ENCODE data around the gene AQP11.
"Not testable (repeated sequence)": the region's sequence is repeated elsewhere in the genome, so short reads cannot be mapped to it uniquely, and the experiment has no call there.

The AQP11 gene, protein sequence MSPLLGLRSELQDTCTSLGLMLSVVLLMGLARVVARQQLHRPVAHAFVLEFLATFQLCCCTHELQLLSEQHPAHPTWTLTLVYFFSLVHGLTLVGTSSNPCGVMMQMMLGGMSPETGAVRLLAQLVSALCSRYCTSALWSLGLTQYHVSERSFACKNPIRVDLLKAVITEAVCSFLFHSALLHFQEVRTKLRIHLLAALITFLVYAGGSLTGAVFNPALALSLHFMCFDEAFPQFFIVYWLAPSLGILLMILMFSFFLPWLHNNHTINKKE

DNA sequence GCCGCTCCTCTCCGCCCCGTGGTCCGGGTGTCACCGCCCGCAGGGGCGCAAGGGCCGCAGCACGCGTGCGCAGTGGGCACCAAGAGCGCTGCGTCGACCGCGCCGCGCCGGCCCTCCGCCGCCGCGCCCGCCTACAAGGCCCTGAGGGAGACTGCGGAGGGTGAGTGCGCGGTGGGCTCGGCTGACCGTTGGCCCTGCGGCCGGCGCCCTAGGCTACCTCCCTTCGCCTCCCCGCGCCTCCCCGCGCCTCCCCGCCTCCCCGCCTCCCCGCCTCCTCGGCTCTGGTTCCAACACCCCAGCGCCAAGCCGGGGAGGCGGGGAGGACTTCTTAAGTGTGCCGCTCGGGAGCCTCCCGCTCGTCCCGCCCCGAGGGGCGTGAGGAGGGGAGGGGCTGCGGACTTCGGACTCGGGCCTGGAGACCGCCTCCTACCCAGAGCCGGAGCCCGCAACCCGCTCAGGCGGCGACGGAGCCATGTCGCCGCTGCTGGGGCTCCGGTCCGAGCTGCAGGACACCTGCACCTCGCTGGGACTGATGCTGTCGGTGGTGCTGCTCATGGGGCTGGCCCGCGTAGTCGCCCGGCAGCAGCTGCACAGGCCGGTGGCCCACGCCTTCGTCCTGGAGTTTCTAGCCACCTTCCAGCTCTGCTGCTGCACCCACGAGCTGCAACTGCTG is at the start of gene AQP11:
Gene AQP11 (plus strand): TSS at position 433 of the 673 bp plus-strand sequence. CDS start 40 bp downstream, at position 473.
- in situ Hi-C loops (cut with HindIII; ENCODE audit: low sequenced_read_pairs): loop anchor here (5.0 kb wide), 2 partner anchors 32 to 382 kb away; no protein-coding TSS in a partner anchor

DNA sequence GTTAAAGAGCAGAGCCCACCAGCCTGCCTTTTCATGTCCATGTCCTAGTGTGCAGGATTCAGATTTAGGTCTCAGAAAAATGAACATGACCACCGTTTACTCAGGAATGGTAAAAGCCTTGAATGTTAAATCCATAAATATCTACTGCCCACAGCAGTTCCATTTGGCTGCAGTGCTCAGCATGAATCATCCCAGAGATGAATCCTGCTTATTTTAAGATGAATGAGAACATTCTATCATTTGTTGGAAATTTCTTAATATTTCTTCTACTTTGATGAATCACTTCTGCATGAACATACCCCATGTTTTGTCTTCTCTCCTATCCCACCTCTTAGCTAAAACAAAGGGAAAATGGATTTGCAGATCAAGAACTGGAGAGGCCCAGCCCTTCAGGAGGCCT is 47.5 kb upstream of the AQP11 start:
- in situ Hi-C loops (cut with HindIII; ENCODE audit: low sequenced_read_pairs): no loop called here

DNA sequence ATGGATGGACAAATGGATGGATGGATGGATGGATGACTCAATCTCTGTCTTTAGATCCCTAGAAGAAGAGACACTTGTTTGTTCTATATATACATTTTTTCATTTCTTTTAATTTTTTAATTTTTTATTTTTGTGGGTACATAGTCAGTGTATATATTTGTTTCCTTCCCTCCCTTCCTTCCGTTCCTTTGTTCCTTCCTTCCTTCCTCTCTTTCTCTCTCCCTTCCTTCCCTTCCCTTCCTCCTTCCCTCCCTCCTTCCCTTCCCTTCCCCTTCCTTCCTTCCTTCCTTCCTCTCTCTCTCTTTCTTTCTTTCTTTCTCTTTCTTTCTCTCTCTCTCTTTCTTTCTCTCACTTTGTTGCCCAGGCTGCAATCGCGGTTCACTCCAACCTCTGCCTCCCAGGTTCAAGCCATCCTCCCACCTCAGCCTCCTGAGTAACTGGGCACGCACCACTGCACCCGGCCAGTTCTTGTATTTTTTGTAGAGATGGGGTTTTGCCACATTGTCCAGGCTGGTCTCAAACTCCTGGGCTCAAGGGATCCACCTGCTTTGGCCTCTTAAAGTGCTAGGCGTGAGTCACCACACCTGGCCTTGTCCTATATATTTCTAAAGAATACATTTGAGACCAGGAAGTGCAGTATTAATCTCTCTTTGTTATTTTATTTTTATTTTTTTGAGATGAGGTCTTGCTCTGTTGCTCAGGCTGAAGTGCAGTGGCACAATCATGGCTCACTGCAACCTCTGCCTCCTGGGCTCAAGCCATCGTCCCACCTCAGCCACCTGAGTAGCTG is 42.5 kb upstream of the AQP11 start:
- in situ Hi-C loops (cut with HindIII; ENCODE audit: low sequenced_read_pairs): no loop called here

DNA sequence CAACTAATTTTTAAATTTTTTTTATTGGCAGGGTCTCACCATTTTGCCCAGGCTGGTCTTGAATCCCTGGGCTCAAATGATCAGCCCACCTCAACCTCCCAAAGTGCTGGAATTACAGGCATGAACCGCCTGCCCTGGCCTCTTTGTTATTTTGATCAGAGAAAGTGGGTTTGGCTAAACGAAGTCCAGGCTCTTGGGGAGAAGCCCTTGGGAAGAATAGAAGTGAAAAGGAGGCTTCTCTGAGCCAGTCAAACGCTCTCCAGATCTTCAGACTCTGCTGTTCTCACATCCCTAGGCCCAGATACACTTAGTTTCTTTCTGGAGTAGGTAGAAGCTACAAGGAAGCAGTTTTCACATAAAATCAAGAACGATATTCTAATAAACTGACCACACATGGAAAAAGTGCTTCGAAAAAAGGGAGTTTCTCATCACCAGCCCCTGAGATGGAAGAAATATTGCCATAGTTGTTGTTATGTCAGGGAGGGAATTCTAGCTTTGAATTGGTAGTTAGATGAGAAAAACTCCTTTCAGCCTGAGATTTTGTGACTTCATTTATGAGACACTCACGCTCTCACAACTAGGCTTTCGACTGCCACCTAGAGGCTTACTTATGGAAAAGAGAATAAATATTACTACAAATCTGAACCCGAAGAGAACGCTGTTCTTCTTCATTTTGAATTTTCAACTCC is 41.7 kb upstream of the AQP11 start:
- in situ Hi-C loops (cut with HindIII; ENCODE audit: low sequenced_read_pairs): no loop called here

DNA sequence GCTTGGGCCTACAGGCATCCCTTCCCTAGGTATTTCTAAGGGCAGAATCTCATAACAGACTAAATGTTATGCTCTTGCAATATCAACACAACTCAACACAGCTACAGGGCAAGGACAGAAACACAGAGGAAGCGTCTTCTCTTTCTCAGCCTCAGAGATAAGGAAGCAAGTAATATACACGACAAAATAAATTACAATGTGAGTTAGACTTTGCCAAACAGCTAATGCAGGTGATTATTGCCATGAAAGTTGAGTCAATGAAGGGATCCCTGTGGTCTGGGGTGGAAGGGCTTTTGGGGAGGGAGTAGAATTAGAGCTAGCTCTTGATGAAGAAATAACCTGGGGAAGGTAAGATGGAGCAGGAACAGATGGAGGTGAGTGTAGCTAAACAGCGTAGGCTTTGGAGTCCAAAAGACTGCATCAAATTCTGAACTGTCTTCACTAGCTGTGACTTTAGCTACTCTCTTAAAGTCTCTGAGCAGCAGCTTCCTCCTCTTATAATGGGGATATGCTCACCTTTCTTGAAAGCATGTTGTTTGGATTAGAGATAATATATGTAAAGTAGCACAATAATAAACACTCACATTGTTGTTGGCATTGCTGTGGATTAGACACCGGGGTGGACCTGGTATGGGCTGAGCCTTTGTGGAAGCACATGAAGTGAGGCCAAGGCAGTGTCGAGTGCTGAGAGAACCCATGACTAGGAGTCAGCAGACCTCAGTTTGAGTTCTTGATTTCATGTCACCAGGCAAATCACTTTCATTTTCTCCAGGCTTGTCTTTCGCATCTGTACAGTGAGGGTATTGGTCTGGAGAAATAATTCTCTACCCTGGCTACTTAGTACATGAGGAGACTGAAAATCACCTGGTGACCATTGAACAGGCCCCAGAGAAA is 41.0 kb upstream of the AQP11 start:
- in situ Hi-C loops (cut with HindIII; ENCODE audit: low sequenced_read_pairs): no loop called here

DNA sequence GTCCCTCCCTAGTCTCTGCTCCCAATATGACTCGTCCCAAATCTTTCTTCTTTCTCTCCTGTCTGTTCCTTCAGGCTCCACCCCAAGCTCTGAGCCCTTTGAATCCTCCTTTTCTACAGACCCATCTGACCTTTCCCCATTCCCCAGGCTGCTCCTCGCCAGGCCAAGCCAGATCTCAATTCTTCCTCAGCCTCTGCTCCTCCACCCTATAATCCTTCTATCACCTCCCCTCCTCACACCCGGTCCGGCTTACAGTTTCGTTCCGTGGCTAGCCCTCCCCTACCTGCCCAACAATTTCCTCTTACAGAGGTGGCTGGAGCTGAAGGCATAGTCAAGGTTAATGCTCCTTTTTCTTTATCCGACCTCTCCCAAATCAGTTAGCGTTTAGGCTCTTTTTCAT is 38.3 kb upstream of the AQP11 start:
- in situ Hi-C loops (cut with HindIII; ENCODE audit: low sequenced_read_pairs): not testable (repeated sequence)

DNA sequence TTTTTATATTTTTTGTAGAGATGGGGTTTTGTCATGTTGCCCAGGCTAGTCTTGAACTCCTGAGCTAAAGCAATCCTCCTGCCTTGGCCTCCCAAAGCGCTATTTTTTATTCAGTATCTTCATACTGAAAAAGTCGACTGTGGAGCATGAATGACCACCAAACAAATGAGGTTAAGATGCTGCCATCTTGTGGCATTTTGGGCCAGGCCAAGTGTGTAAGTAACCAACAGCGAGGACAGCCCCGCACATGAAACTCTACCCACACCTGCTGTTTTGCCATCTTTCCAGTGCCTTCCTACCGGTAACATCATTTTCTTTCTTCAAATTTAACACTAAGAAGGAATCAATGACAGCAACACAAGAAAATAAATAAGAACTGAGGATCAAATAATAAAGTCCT is 32.2 kb upstream of the AQP11 start:
- in situ Hi-C loops (cut with HindIII; ENCODE audit: low sequenced_read_pairs): loop anchor here (5.0 kb wide), 3 partner anchors 35 to 355 kb away; no protein-coding TSS in a partner anchor

DNA sequence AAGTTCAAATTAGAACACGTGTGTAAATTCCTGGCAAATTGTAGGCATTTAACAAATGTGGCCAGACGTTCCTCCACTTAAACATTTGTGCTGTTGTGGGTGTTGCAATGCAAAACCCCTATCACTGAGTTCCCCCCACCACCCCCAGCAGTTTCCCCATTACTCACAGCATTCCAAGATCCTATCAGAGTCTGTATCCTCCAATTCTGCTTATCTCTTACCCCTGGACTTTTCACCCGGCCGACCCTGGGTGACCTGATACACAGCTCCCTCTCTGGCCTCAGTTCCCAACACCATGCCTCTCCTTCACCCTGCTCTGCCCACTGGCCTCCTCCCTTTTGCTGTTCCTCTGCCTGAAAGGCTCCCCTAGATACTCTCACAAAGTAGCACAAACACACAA is 31.4 kb upstream of the AQP11 start:
- in situ Hi-C loops (cut with HindIII; ENCODE audit: low sequenced_read_pairs): loop anchor here (5.0 kb wide), 3 partner anchors 34 to 356 kb away; no protein-coding TSS in a partner anchor

DNA sequence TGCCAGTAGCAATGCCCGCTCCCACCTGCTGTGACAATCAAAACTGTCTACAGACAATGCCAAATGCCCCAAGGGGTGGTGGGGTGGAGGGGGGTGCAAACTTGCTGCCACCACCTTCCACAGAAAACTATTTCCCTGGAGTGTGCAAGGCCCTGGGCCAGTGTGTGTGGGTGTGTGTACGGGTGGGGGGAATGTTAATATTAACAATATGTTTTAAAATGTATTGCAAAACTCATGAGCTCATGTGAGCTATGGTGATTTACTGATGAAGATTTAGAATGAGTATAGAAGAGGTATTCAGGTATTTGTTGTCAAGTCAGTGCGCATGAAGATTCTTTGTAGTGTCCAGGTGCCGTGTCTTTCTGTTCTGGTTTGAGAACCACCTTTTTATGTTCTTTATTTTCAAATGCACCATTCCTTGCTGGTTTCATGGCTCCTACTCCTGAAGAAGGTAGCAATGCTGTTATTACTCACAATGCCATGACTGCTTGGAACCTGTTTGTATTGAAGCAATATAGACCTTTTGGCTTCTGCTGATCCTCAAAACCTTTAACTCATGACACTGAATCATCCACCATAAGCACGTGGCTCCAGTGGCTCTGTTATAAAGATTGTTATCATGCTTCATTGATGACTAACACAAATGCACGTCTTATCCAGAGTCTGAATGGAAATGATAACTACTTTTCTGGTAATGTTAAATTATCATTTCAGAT is 29.9 kb upstream of the AQP11 start:
- in situ Hi-C loops (cut with HindIII; ENCODE audit: low sequenced_read_pairs): loop anchor here (5.0 kb wide), 3 partner anchors 32 to 358 kb away; no protein-coding TSS in a partner anchor

DNA sequence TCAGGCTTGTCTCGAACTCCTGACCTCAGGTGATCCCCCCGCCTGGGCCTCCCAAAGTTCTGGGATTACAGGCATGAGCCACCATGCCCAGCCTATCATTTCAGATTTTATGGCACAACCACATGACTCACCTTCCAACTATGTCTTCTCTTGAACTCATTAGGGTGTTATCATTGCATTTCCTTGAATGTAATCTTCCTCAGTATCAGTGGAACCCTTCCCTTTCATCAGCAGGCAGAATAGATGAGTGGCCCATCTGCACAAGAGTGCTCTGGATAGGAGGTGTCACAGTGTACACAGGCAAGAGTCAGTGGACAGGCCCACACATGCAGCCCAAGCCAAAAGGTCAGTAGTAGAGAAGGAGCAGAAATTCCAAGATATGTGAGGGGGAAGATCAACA is 29.1 kb upstream of the AQP11 start:
- in situ Hi-C loops (cut with HindIII; ENCODE audit: low sequenced_read_pairs): no loop called here

DNA sequence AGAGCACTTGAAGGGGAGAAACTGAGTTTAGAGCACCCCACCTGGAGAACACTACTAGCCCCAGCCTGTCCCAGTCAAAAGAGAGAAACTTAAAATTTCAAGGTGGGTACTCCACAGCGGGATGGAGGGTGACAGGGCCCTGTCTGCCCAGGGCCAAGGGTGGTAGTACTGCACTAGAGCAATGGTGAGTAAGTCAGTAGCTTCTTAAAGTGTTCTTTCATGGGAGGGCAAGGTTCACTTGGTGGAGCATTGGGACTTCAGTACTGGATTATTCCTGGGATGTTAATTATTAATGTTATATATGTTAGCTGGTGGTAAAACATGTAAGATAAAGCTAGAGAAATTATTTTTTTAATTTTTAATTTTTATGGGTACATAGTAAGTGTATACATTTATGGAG is 28.5 kb upstream of the AQP11 start:
- in situ Hi-C loops (cut with HindIII; ENCODE audit: low sequenced_read_pairs): no loop called here

DNA sequence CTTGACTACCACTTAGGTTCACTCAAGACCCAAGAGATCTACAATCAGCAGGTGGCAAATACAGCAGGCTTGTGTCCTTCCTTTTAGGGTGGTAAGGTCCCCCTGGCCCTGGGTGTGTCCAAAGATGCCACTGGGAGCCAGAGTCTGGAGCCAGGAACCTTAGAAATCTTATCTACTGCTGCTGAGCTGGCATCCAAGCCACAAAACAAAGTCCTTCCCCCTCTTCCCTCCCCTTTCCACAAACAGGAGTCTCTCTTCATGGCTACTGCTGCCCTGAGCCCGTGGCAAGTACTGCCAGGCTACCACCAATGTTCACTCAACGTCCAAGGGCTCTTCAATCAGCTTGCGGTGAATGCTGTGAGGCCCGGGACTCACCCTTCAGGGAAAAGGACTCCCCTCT is 21.4 kb upstream of the AQP11 start:
- in situ Hi-C loops (cut with HindIII; ENCODE audit: low sequenced_read_pairs): no loop called here

DNA sequence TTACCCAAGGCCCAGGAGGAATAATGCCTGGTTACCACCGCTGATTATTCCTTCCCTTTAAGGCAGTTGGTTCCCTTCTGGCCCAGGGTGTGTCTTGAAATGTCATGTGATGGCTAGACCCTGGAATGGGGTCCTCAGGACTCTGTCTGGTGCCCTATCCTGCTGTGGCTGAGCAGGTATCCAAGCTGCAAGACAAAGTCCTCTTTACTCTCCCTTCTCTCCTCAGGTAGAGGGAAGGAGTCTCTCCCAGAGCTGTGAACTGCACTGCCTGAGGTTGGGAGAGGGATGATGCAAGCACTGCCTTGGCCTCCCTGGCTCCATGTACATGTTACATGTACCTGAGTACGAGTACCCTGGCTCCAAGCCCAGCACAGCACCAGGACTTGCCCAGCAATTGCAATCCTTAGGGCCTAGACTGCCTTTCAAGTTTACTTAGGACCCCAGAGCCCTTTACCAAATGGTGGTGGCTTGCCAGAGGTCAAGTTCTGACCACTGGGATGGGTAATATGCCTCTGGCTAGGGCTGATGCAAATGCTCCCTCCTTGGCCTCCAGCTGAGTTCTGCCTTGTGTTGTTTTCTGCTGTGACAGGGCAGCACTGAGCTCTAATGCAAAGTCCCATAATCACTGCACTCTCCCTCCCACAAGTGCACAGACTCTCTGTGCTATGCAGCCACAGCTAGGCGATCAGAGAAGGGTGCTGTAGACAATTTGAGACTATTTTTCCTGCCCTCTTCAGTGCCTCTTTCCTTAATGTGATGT is 20.7 kb upstream of the AQP11 start:
- in situ Hi-C loops (cut with HindIII; ENCODE audit: low sequenced_read_pairs): no loop called here

DNA sequence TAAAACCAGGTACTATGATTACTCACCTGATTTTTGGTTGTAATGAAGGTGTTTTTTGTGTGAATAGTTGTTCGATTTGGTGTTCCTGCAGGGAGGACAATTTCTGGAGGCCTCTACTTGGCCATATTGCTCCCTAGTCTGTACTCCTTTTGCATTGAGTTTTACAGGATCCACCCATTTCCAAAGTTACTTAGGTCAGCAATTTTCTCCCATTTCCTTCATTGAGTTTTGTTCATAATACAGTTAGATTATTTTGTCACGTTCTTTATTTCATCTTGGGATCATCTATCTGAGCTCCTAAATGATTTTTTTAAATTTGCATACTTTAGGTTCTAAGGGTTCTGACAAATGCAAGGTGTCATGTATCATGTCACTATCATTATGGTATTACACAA is 20.1 kb upstream of the AQP11 start:
- in situ Hi-C loops (cut with HindIII; ENCODE audit: low sequenced_read_pairs): no loop called here

DNA sequence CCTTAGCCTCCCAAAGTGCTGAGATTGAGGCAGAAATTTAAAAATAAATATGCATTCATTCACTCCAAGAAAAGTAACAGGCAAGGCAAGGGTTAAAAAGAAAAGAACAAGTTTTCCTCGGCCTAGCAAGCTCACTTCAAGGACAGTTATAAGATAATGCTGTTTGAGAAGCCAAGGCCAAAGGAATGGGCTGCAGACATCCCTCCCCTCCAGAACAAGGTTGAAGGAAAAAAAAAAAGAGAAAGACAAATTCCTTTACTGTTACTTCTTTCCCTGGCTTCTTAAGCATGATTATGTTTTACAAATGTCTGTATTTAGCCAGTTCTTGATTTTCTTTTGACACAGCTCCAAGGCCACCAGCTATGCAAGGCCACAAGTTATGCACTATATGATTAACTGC is 18.9 kb upstream of the AQP11 start:
- in situ Hi-C loops (cut with HindIII; ENCODE audit: low sequenced_read_pairs): not testable (repeated sequence)

DNA sequence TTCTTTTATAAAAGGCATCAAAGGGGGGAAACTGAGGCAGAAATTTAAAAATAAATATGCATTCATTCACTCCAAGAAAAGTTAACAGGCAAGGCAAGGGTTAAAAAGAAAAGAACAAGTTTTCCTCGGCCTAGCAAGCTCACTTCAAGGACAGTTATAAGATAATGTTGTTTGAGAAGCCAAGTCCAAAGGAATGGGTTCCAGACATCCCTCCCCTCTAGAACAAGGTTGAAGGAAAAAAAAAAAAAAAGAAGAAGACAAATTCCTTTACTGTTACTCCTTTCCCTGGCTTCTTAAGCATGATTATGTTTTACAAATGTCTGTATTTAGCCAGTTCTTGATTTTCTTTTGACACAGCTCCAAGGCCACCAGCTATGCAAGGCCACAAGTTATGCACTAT is 14.3 kb upstream of the AQP11 start:
- in situ Hi-C loops (cut with HindIII; ENCODE audit: low sequenced_read_pairs): not testable (repeated sequence)

DNA sequence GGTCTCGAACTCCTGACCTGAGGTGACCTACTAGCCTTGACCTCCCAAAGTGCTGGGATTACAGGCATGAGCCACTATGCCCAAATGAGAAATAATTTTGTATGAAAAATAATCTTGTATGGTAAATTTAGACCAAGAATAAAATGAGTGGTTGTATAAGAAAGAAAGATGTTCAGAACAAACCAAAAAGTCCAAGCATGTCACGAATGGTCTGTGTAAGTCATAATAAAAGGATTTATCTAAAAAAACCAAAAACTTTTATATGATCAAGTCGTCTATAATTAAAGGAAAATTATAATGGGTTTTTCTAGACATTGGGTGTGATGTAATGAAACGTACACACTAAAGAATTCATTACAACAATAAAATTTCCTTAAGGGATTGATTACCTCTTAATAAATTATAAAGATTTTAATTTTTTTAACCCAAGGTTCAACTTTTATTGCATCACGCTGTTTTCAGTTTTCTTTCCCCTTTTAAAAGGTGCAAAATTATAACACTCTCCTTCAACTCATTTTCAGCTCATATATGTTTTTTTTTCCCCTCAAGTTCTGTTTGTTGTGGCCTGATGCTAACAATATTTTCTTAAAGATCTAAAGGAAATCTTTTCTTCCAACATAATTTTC is 8.9 kb upstream of the AQP11 start:
- in situ Hi-C loops (cut with HindIII; ENCODE audit: low sequenced_read_pairs): no loop called here

DNA sequence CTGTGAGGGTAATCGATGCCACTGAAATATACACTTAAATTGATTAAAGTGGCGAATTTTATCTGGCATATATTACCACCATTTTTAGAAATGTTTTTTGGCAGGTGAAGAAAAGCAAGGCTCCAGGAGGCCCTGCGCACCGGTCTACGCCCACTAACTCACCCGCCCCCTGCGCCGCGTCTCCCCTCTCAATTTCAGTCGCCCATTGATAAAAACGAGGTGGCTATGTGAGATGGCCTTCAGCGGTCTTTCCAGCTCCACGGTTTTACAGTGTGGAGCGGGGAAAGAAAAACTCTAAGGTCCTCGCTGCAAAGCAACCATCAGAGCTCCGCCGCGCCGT is 602 bp upstream of the AQP11 start:
- in situ Hi-C loops (cut with HindIII; ENCODE audit: low sequenced_read_pairs): no loop called here

All from endothelial cell of hepatic sinusoid (primary cell).